Peyer's patch (tissue), 4 donors: ENCODE measurements around the gene CD55.

ENCODE experiments used
- CTCF ChIP-seq, 6 experiments: fragments of 450-650 bp in 4 of 6; fragments of 200-600 bp in 2 of 6; sonication (generic) in 1 of 6; IDR thresholded peaks; one replicate each; pipeline ENCODE4 v1.5.1; 2017 to 2019; ENCODE audit warnings: antibody characterized with exemption in 6 of 6, mild to moderate bottlenecking in 3 of 6, moderate library complexity in 1 of 6
- POLR2A ChIP-seq, 2 donors: fragments of 450-650 bp; IDR thresholded peaks; one replicate each; pipeline ENCODE4 v1.5.1; 2017; ENCODE audit warnings: antibody characterized with exemption in 2 of 2, mild to moderate bottlenecking in 2 of 2, moderate library complexity in 2 of 2

DNA sequence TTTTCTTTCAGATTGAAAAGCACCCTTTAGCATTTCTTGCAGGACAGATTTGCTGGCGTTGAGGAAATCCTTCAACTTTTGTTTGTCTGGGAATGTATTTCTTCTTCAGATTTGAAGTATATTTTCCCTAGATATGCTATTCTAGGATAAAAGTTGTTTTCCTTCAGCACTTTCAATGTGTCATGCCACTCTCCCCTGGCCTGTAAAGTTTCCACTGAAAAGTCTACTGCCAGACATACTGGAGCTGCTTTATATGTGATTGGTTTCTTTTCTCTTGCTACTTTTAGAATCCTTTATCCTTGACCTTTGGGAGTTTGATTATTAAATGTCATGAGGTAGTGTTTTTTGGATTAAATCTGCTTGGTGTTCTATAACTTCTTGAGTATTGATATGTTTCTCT, 44.2 kb upstream of the CD55 start:
- TF ChIP-seq POLR2A (IDR thresholded peaks at IDR 0.05) (no peak), CTCF (IDR thresholded peaks at IDR 0.05) (no peak)
